Right lobe of liver (tissue), 6 donors: Measurements from ENCODE around the gene QSOX1. TPM values are rescaled to one million over a fixed set of nuclear protein-coding genes. Genes with fewer than 3 reads are reported as not detected.
A peak's percentile ranks its signal among the peaks of the same experiment; 100 is the strongest.

Experiments
- ATAC-seq, 4 donors: fragments of 200-7000 bp; cut with Tn5 transposase; one replicate each; pipeline ENCODE4 v1.9.1; 2020; ENCODE audit warnings: mild to moderate bottlenecking in 4 of 4, moderate library complexity in 4 of 4
- DNase-seq, 3 donors: peaks; one replicate each; pipeline ENCODE4 v3.0.0-alpha.2; 2020
- H3K27ac ChIP-seq, 3 donors: fragments of 200-600 bp; one replicate each; pipeline ENCODE4 v1.8.0; 2022
- H3K27me3 ChIP-seq, 2 donors: fragments of 200-600 bp; one replicate each; pipeline ENCODE4 v1.8.0; 2022
- H3K36me3 ChIP-seq, 4 donors: fragments of 200-600 bp; sonication (generic) in 1 of 4; one replicate each; pipeline versions ENCODE4 v1.5.1 to v1.8.0; 2017 to 2022; ENCODE audit warnings: control low read depth in 1 of 4
- H3K4me1 ChIP-seq, 4 donors: fragments of 200-600 bp; sonication (generic) in 1 of 4; one replicate each; pipeline versions ENCODE4 v1.5.1 to v1.8.0; 2017 to 2022; ENCODE audit warnings: control low read depth in 1 of 4
- H3K4me3 ChIP-seq, 3 donors: fragments of 200-600 bp; one replicate each; pipeline ENCODE4 v1.8.0; 2022
- H3K9me3 ChIP-seq, 4 donors: fragments of 200-600 bp; sonication (generic) in 1 of 4; one replicate each; pipeline versions ENCODE4 v1.5.1 to v1.8.0; 2017 to 2022; ENCODE audit warnings: control low read depth in 1 of 4
- CTCF ChIP-seq, 4 donors: fragments of 200-600 bp in 3 of 4; fragments of 450-650 bp in 1 of 4; IDR thresholded peaks; one replicate each; pipeline versions ENCODE4 v1.5.1 to v1.8.0; 2016 to 2022; ENCODE audit warnings: antibody characterized with exemption in 4 of 4, mild to moderate bottlenecking in 2 of 4
- POLR2A ChIP-seq: fragments of 450-650 bp; IDR thresholded peaks from one replicate; pipeline ENCODE4 v1.6.1; 2017; ENCODE audit warnings: antibody characterized with exemption, mild to moderate bottlenecking
- WGBS: methylation state at CpG from one replicate; pipeline ENCODE4 v1.1.6; 2018; ENCODE audit warnings: low coverage, low lambda C conversion rate; ENCODE audit not compliant: insufficient coverage; ENCODE audit errors: missing lambda C conversion rate; 5-methylcytosine and 5-hydroxymethylcytosine counted together
- intact Hi-C, 2 donors: fragments of 100-400 bp; cut with DNase I; formaldehyde crosslinking; loops; one replicate each; pipeline versions ENCODE4 v1.11.2 to v1.14.1; 2022
- total RNA-seq, 6 experiments: library from RNA; depleted of rRNA in 2 of 6; stranded (reverse); fragments of >200 nt in 2 of 6; fragmentation: NEBNext Ultra II Directional in 3 of 6; extraction: Animal tissue kit (Norgen Biotek cat#: 25700) in 3 of 6; gene quantifications; one replicate each; pipeline versions ENCODE4 v1.1.0 to v1.2.4, GENCODE V29; 2016 to 2023
- donor health status: DM: no; HTN: yes; CAD: no.
- donor health status: DM: no; HTN: no; CAD: no.
- donor health status: DM: no; HTN: no; CAD: no.
- donor health status: DM: no; HTN: yes; CAD: no.
- donor health status: DM: no; HTN: yes; CAD: no.

QSOX1 gene
- total RNA-seq, 6 experiments from 2014 or later, result 25.0 to 68.4 (median 38.6) TPM

GRCh38 chr1:180248731-180249681 is 94.3 kb downstream of the QSOX1 start:
- peak in 1 of 3 donors; percentile 46 for DNase-seq
- H3K27ac ChIP-seq, result no peak overlapping the region
- H3K9me3 ChIP-seq, result no peaks in the 10 kb centered on the region
- no peak for TF ChIP-seq POLR2A
- TF ChIP-seq CTCF (IDR thresholded peaks at IDR 0.05), result no peak
- 65% methylated on average over 8 of the region's 11 CpGs for WGBS
- no peaks in the 10 kb centered on the region for H3K27me3 ChIP-seq
- ATAC-seq, result no peak
- H3K4me3 ChIP-seq, result no peak overlapping the region
- H3K36me3 ChIP-seq, result no peaks in the 10 kb centered on the region
- H3K4me1 ChIP-seq, result no peaks in the 10 kb centered on the region
- intact Hi-C loops, result no loop called here

- no peaks in the 10 kb centered on the region for H3K27me3 ChIP-seq
- H3K4me3 ChIP-seq, result no peak overlapping the region
- no peaks in the 10 kb centered on the region for H3K4me1 ChIP-seq
- no peak overlapping the region for H3K27ac ChIP-seq
- H3K36me3 ChIP-seq, result no peaks in the 10 kb centered on the region
- TF ChIP-seq POLR2A (no peak), CTCF (IDR thresholded peaks at IDR 0.05) (no peak)
- H3K9me3 ChIP-seq, result no peaks in the 10 kb centered on the region
- DNase-seq (peak in 1 of 3 donors; percentile 47), ATAC-seq (no peak)
- intact Hi-C loops, result loop anchor here (5.0 to 10.0 kb wide), 3 partner anchors 165 to 235 kb away; no protein-coding TSS in a partner anchor
- 57% methylated on average over 10 of the region's 13 CpGs for WGBS
Observed at GRCh38 chr1:180249725-180250498, 95.2 kb downstream of the QSOX1 start.

DNA sequence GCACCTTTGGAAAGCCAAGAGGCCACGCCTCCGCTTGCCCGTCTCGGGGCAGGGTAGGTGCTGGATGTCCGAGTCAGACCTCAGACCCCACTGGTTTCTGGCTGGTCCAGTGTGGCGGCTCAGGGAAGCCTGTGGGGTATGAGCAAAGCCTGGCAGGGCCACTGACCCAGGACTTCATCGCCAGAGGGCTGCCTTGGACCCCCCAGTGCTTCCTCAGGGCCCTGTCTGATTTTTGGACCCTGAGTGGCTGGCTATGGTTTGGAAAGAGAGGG is 95.8 kb downstream of the QSOX1 start:
- Histone ChIP-seq H3K9me3 (no peaks in the 10 kb centered on the region), H3K4me1 (no peaks in the 10 kb centered on the region), H3K36me3 (no peaks in the 10 kb centered on the region), H3K27me3 (no peaks in the 10 kb centered on the region), H3K27ac (no peak overlapping the region), H3K4me3 (no peak overlapping the region)
- TF ChIP-seq CTCF (IDR thresholded peaks at IDR 0.05) (no peak), POLR2A (no peak)
- no CpG with 5 or more reads among the region's 7 CpGs for WGBS
- intact Hi-C loops, result loop anchor here (5.0 to 10.0 kb wide), 3 partner anchors 164 to 234 kb away; no protein-coding TSS in a partner anchor
- ATAC-seq (no peak), DNase-seq (no peak)

GRCh38 chr1:180250883-180251509 is 96.3 kb downstream of the QSOX1 start:
- no peaks in the 10 kb centered on the region for H3K4me1 ChIP-seq
- WGBS, result 52% methylated on average over 4 of the region's 16 CpGs
- DNase-seq (peak in 1 of 3 donors; percentile 41), ATAC-seq (no peak)
- H3K4me3 ChIP-seq, result no peak overlapping the region
- H3K9me3 ChIP-seq, result no peaks in the 10 kb centered on the region
- intact Hi-C loops, result loop anchor here (5.0 to 10.0 kb wide), 3 partner anchors 164 to 234 kb away; no protein-coding TSS in a partner anchor
- no peak overlapping the region for H3K27ac ChIP-seq
- H3K36me3 ChIP-seq, result no peaks in the 10 kb centered on the region
- H3K27me3 ChIP-seq, result no peaks in the 10 kb centered on the region
- TF ChIP-seq POLR2A, result no peak
- no peak for TF ChIP-seq CTCF (IDR thresholded peaks at IDR 0.05)
